MM.1S (cell line): ENCODE results near the gene PIN1.
"Not testable (repeated sequence)": the region's sequence is repeated elsewhere in the genome, so short reads cannot be mapped to it uniquely, and the experiment has no call there.

ENCODE experiments used
- DNase-seq: peaks from one replicate; pipeline ENCODE4 v3.0.0-alpha.2; 2015
- H2AFZ ChIP-seq: fragments of 300-600 bp; sonication (generic); 2 replicates; pipeline ENCODE4 v1.6.0; 2016; ENCODE audit warnings: antibody characterized with exemption, low read length
- H3F3A ChIP-seq: fragments of 300-600 bp; sonication (generic); 2 replicates; pipeline ENCODE4 v1.6.1; 2016; ENCODE audit warnings: mild to moderate bottlenecking, antibody characterized with exemption, low read length, moderate library complexity, mixed read lengths; ENCODE audit not compliant: insufficient read depth
- H3K27ac ChIP-seq: fragments of 300-600 bp; sonication (generic); 2 replicates; pipeline ENCODE4 v1.5.1; 2016; ENCODE audit warnings: mild to moderate bottlenecking, low read length
- H3K27me3 ChIP-seq: fragments of 300-600 bp; sonication (generic); replicated peaks from 2 replicates; pipeline ENCODE4 v1.6.0; 2016; ENCODE audit warnings: low read length; ENCODE audit not compliant: insufficient read depth
- H3K36me3 ChIP-seq: fragments of 300-600 bp; sonication (generic); replicated peaks from 2 replicates; pipeline ENCODE4 v1.6.1; 2016; ENCODE audit warnings: mild to moderate bottlenecking, low read length, mixed read lengths; ENCODE audit not compliant: insufficient read depth
- H3K4me1 ChIP-seq: fragments of 300-600 bp; sonication (generic); 2 replicates; pipeline ENCODE4 v1.6.1; 2016; ENCODE audit warnings: low read length, mixed read lengths
- H3K4me2 ChIP-seq: fragments of 300-600 bp; sonication (generic); 2 replicates; pipeline ENCODE4 v1.6.0; 2016; ENCODE audit warnings: low read depth, low read length
- H3K4me3 ChIP-seq: fragments of 300-600 bp; sonication (generic); 2 replicates; pipeline ENCODE4 v1.5.1; 2016; ENCODE audit warnings: low read length, mixed read lengths
- H3K79me2 ChIP-seq: fragments of 300-600 bp; sonication (generic); 2 replicates; pipeline ENCODE4 v1.6.1; 2016; ENCODE audit warnings: mixed run types, low read length, mixed read lengths
- H3K9ac ChIP-seq: fragments of 300-600 bp; sonication (generic); 2 replicates; pipeline ENCODE4 v1.6.1; 2016; ENCODE audit warnings: low read length, mixed read lengths
- H3K9me2 ChIP-seq: fragments of 300-600 bp; sonication (generic); replicated peaks from 2 replicates; pipeline ENCODE4 v1.6.1; 2016; ENCODE audit warnings: mild to moderate bottlenecking, low read length, mixed read lengths; ENCODE audit not compliant: insufficient read depth
- H3K9me3 ChIP-seq: fragments of 300-600 bp; sonication (generic); replicated peaks from 2 replicates; pipeline ENCODE4 v1.6.1; 2016; ENCODE audit warnings: mild to moderate bottlenecking, low read length, mixed read lengths; ENCODE audit not compliant: insufficient read depth
- H4K20me1 ChIP-seq: fragments of 300-600 bp; sonication (generic); 2 replicates; pipeline ENCODE4 v1.6.1; 2016; ENCODE audit warnings: mild to moderate bottlenecking, low read length, moderate library complexity, mixed read lengths; ENCODE audit not compliant: insufficient read depth
- CTCF ChIP-seq: fragments of 300-600 bp; sonication (generic); IDR thresholded peaks from 2 replicates; pipeline ENCODE4 v1.5.1; 2016; ENCODE audit warnings: antibody characterized with exemption, low read length, mixed read lengths
- EZH2 ChIP-seq: fragments of 300-600 bp; sonication (generic); optimal IDR thresholded peaks from 2 replicates; pipeline ENCODE3; 2017; ENCODE audit warnings: low read depth, mild to moderate bottlenecking, antibody characterized with exemption, low read length, mixed read lengths
- EZH2phosphoT487 ChIP-seq: fragments of 300-600 bp; sonication (generic); IDR thresholded peaks from 2 replicates; pipeline ENCODE4 v1.6.1; 2018; ENCODE audit warnings: antibody characterized with exemption, low read length

The PIN1 gene

DNA sequence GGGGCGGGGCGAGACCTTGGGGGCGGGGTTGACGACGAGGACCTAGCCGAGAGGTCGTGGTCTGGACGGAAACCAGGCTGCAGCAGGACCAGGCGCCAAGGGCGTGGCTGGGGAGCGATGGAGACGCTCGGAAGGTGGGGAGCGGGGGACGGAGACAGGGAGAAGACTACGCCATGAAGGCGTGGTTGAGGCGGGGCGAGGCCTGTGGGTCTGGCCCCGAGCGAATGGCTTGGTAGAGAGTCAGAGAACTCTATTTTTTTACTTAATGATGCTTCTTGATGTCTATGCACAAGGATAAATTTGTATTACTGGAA is 15.6 kb upstream of the PIN1 start:
- Histone ChIP-seq H3K27ac (peak overlapping the region; percentile 33; the same call in 1 of the 2 replicates), H3K4me2 (peak overlapping the region; percentile 63), H3K9me2 (no peaks in the 10 kb centered on the region), H2AFZ (peak overlapping the region; percentile 7; the same call in 1 of the 2 replicates), H4K20me1 (no peaks in the 10 kb centered on the region), H3K9me3 (no peaks in the 10 kb centered on the region), H3K9ac (no peak overlapping the region), H3K79me2 (peaks cover 37% of the 10 kb centered on the region), H3K27me3 (no peaks in the 10 kb centered on the region), H3K4me3 (peak overlapping the region; percentile 49; the same call in 1 of the 2 replicates), H3K36me3 (no peaks in the 10 kb centered on the region), H3K4me1 (peaks cover 31% of the 10 kb centered on the region), H3F3A (peaks cover 15% of the 10 kb centered on the region)
- no peak for TF ChIP-seq EZH2phosphoT487
- no peak for TF ChIP-seq CTCF
- no peak for TF ChIP-seq EZH2
- DNase-seq = no peak

DNA sequence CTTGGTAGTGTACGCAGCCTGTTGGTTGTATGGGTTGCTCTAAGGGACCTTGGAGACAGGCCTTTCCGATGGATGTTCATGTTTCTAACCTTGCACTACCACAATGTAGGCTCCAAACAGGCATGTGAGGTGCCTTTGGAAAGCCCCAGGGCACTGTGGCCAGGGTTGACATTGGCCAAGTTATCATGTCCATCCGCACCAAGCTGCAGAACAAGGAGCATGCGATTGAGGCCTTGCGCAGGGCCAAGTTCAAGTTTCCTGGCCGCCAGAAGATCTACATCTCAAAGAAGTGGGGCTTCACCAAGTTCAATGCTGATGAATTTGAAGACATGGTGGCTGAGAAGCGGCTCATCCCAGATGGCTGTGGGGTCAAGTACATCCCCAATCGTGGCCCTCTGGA is 15.1 kb upstream of the PIN1 start:
- DNase-seq, H3K9me2 ChIP-seq, H4K20me1 ChIP-seq, H3K36me3 ChIP-seq, H3K9me3 ChIP-seq, H3K9ac ChIP-seq, H3K27me3 ChIP-seq: not testable (repeated sequence)
- H3K4me1 ChIP-seq = peaks cover 31% of the 10 kb centered on the region
- H3F3A ChIP-seq = peaks cover 19% of the 10 kb centered on the region
- peak overlapping the region; percentile 49; the same call in 1 of the 2 replicates for H3K4me3 ChIP-seq
- peak overlapping the region; percentile 7; the same call in 1 of the 2 replicates for H2AFZ ChIP-seq
- H3K79me2 ChIP-seq = peaks cover 41% of the 10 kb centered on the region
- peak overlapping the region; percentile 63 for H3K4me2 ChIP-seq
- peak overlapping the region; percentile 33; the same call in 1 of the 2 replicates for H3K27ac ChIP-seq

DNA sequence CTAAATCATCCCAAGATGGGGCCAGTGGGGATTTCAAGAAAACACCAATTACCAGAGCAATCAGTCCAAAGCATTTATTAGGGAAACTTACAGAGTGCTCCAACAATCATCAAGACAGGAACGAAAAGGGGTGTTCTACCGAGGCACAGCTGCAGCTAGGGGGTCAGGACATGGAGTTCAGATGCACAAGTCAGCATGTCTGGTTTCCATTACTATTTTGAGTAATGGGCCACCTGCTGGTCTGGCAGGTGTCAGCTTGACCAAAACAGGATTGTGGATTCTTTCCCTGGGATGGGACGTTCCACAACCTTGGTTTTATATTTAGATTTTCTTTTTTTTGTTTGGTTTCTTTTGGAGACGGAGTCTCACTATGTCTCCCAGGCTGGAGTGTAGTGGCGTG is 11.3 kb upstream of the PIN1 start:
- Histone ChIP-seq H3F3A (peaks cover 38% of the 10 kb centered on the region), H3K36me3 (no peaks in the 10 kb centered on the region), H3K79me2 (peaks cover 38% of the 10 kb centered on the region), H3K4me3 (peak overlapping the region; percentile 22), H3K27ac (peak overlapping the region; percentile 85), H3K9ac (peak overlapping the region; percentile 30), H3K27me3 (no peaks in the 10 kb centered on the region), H3K9me3 (no peaks in the 10 kb centered on the region), H2AFZ (no peak overlapping the region), H3K9me2 (no peaks in the 10 kb centered on the region), H3K4me2 (peak overlapping the region; percentile 74), H3K4me1 (peaks cover 35% of the 10 kb centered on the region), H4K20me1 (no peaks in the 10 kb centered on the region)
- TF ChIP-seq CTCF = no peak; the same call in 1 of the 2 replicates
- no peak for TF ChIP-seq EZH2phosphoT487
- no peak for TF ChIP-seq EZH2
- peak; percentile 83 for DNase-seq

GRCh38 chr19:9827289-9828238 is 7.6 kb upstream of the PIN1 start, which contains the start of gene UBL5:
TSS of gene UBL5 (plus strand) at chr19:9827918. CDS start at chr19:9828338, 420 bp downstream.
- peak within 1 kb of the TSS; percentile 92 for H3K27ac ChIP-seq
- peaks cover 59% of the 10 kb centered on the region for H3K79me2 ChIP-seq
- peak within 1 kb of the TSS; percentile 76 for H2AFZ ChIP-seq
- H3K4me2 ChIP-seq = peak within 1 kb of the TSS; percentile 100
- H3K36me3 ChIP-seq = no peaks in the 10 kb centered on the region
- H3K4me1 ChIP-seq = peaks cover 30% of the 10 kb centered on the region
- DNase-seq = peak; percentile 98
- H3K9me2 ChIP-seq = no peaks in the 10 kb centered on the region
- H3K9me3 ChIP-seq = no peaks in the 10 kb centered on the region
- H3K4me3 ChIP-seq = peak within 1 kb of the TSS; percentile 98
- no peaks in the 10 kb centered on the region for H3K27me3 ChIP-seq
- peaks cover 34% of the 10 kb centered on the region for H3F3A ChIP-seq
- TF ChIP-seq EZH2phosphoT487 = no peak
- TF ChIP-seq CTCF = no peak
- TF ChIP-seq EZH2 = no peak
- no peaks in the 10 kb centered on the region for H4K20me1 ChIP-seq
- peak within 1 kb of the TSS; percentile 90 for H3K9ac ChIP-seq
